GM19452 (cell line): ENCODE results near the gene CCDC188.

Experiments used
- ATAC-seq: cut with Tn5 transposase; IDR thresholded peaks from one replicate; pipeline ENCODE4 v1.9.1; 2021; ENCODE audit not compliant: unreplicated experiment

CCDC188 gene

GRCh38 chr22:20151276-20151588, 377 bp upstream of the CCDC188 start:
- no peak for ATAC-seq

GRCh38 chr22:20149257-20150250, 1.3 kb downstream of the CCDC188 start:
- ATAC-seq, result no peak

GRCh38 chr22:20148414-20148813, 2.4 kb downstream of the CCDC188 start:
- no peak for ATAC-seq

- no peak for ATAC-seq
These were observed 3.4 kb downstream of the CCDC188 start for GRCh38 chr22:20147237-20147988.

GRCh38 chr22:20146777-20147176, 4.1 kb downstream of the CCDC188 start:
- no peak for ATAC-seq

GRCh38 chr22:20145832-20146223, 5.0 kb downstream of the CCDC188 start:
- no peak for ATAC-seq

- ATAC-seq, result no peak
These were observed 5.5 kb downstream of the CCDC188 start for GRCh38 chr22:20145206-20145831.

GRCh38 chr22:20143883-20144665, 6.8 kb downstream of the CCDC188 start:
- no peak for ATAC-seq

GRCh38 chr22:20142711-20143621, 7.9 kb downstream of the CCDC188 start:
- ATAC-seq, result no peak

- ATAC-seq, result no peak
These were observed 9.4 kb downstream of the CCDC188 start for GRCh38 chr22:20141186-20142077.

- ATAC-seq, result no peak
These were observed 10.3 kb downstream of the CCDC188 start for GRCh38 chr22:20140521-20140964.

- ATAC-seq, result no peak
These were observed 10.8 kb downstream of the CCDC188 start for GRCh38 chr22:20140107-20140445.

GRCh38 chr22:20139391-20140106, 11.3 kb downstream of the CCDC188 start:
- no peak for ATAC-seq

GRCh38 chr22:20138868-20139267, 12.0 kb downstream of the CCDC188 start:
- no peak for ATAC-seq

- ATAC-seq, result no peak
These were observed 12.5 kb downstream of the CCDC188 start for GRCh38 chr22:20138417-20138738.

- ATAC-seq, result no peak
These were observed 13.0 kb downstream of the CCDC188 start for GRCh38 chr22:20137671-20138416.

- ATAC-seq, result no peak
These were observed 13.7 kb downstream of the CCDC188 start for GRCh38 chr22:20137113-20137512.

- no peak for ATAC-seq
These were observed 14.3 kb downstream of the CCDC188 start for GRCh38 chr22:20136603-20136873.
